Measurements from ENCODE around the gene FRG1.

- TF ChIP-seq POLR2A (IDR thresholded peaks at IDR 0.05) (no peak), CTCF (IDR thresholded peaks at IDR 0.05) (no peak), POLR2AphosphoS5 (IDR thresholded peaks at IDR 0.05) (no peak), EP300 (IDR thresholded peaks at IDR 0.05) (no peak)
Observed at GRCh38 chr4:189988877-189989431, 48.3 kb downstream of the FRG1 start.
